ENCODE data around the gene MRPL18. TPM values are rescaled to one million over a fixed set of nuclear protein-coding genes. Genes with fewer than 3 reads are reported as not detected.

Gene MRPL18
- total and polyA plus RNA-seq, 2 of the 4 experiments (the other 2 are of a cell fraction) = 53.4 to 56.8 TPM

GRCh38 chr6:159746759-159747158 lies 43.5 kb upstream of the MRPL18 start:
- dilution Hi-C loops (cut with HindIII; ENCODE audit: low sequenced_read_pairs, unreplicated experiment) (no loop called here), intact Hi-C loops (cut with micrococcal nuclease) (no loop called here), in situ Hi-C loops (cut with MboI; ENCODE audit: low sequenced_read_pairs) (no loop called here)
- Histone ChIP-seq H3K4me3 (ENCODE audit: insufficient read depth, low read depth, low read length) (no peak overlapping the region), H4K5ac (ENCODE audit: low read depth, low read length) (no peak overlapping the region), H3K4me2 (ENCODE audit: low read depth, low read length) (no peak overlapping the region), H4K91ac (ENCODE audit: insufficient read depth, low read depth, low read length) (no peak overlapping the region), H2AFZ (replicated peaks; ENCODE audit: low read length, poor library complexity) (no peak overlapping the region), H3K14ac (replicated peaks; ENCODE audit: low read depth, low read length) (no peak overlapping the region), H3K4ac (ENCODE audit: low read depth, low read length) (no peak overlapping the region), H2BK5ac (ENCODE audit: low read depth, low read length, poor library complexity, severe bottlenecking) (no peak overlapping the region), H3K79me1 (ENCODE audit: low read depth in 1 of 2, low read length in 2 of 2) (peaks cover 27 to 30% of the 10 kb centered on the region in 2 experiments), H2BK120ac (ENCODE audit: low read depth, low read length) (no peak overlapping the region), H3K27me3 (ENCODE audit: control insufficient read depth, insufficient read depth, low read length) (no peaks in the 10 kb centered on the region), H3K23ac (ENCODE audit: low read depth, low read length) (no peak overlapping the region), H2BK15ac (ENCODE audit: low read depth, low read length) (no peak overlapping the region), H3K9me1 (ENCODE audit: insufficient read depth, low read length) (no peaks in the 10 kb centered on the region), H2BK20ac (ENCODE audit: low read depth, low read length) (no peak overlapping the region), H4K8ac (ENCODE audit: low read depth in 2 of 2, low read length in 2 of 2) (no peak overlapping the region), H3K9me3 (ENCODE audit: control insufficient read depth, insufficient read depth, low read length) (no peaks in the 10 kb centered on the region), H3K18ac (ENCODE audit: low read depth, low read length) (no peak overlapping the region), H3K56ac (ENCODE audit: extremely low read depth, insufficient read depth, low read length) (no peak overlapping the region), H3K9ac (ENCODE audit: low read depth, low read length) (no peak overlapping the region), H3K36me3 (ENCODE audit: control insufficient read depth, insufficient read depth, low read length) (peaks cover 54% of the 10 kb centered on the region), H3K27ac (ENCODE audit: insufficient read depth, low read length) (no peak overlapping the region), H3K4me1 (ENCODE audit: control insufficient read depth, insufficient read depth, low read length) (no peaks in the 10 kb centered on the region), H4K20me1 (ENCODE audit: insufficient read depth, low read length) (peaks cover 3% of the 10 kb centered on the region; the same call in 1 of the 2 replicates), H2AK9ac (replicated peaks; ENCODE audit: low read depth, low read length, poor library complexity) (no peak overlapping the region), H2AK5ac (ENCODE audit: low read depth, low read length) (no peak overlapping the region)
- ATAC-seq (ENCODE audit: low read depth) = no peak
- no peak for TF ChIP-seq MAZ (IDR thresholded peaks at IDR 0.05; ENCODE audit: borderline replicate concordance, low read depth, low read length)
- TF ChIP-seq RCOR1 (IDR thresholded peaks at IDR 0.05; ENCODE audit: insufficient replicate concordance, low read length) = no peak
- TF ChIP-seq RAD21 (IDR thresholded peaks at IDR 0.05; ENCODE audit: low read length) = no peak
- TF ChIP-seq ELK1 (IDR thresholded peaks at IDR 0.05; ENCODE audit: borderline replicate concordance, low read depth, low read length) = no peak
- TF ChIP-seq NFE2L2 (IDR thresholded peaks at IDR 0.05; ENCODE audit: low read depth, low read length) = no peak
- TF ChIP-seq POLR2A (IDR thresholded peaks at IDR 0.05; ENCODE audit: low read depth, low read length) = no peak
- TF ChIP-seq CHD1 (IDR thresholded peaks at IDR 0.05; ENCODE audit: low read depth, low read length) = no peak
- TF ChIP-seq MAFK (IDR thresholded peaks at IDR 0.05; ENCODE audit: low read depth, low read length) = no peak
- no peak for TF ChIP-seq BHLHE40 (IDR thresholded peaks at IDR 0.05; ENCODE audit: low read depth, low read length)
- TF ChIP-seq SMC3 (IDR thresholded peaks at IDR 0.05; ENCODE audit: low read depth, low read length) = no peak
- no peak for TF ChIP-seq CTCF (conservative IDR thresholded peaks at IDR 0.05; ENCODE audit: low read depth, low read length)
- no TSS peak for BruUV-seq (replicated peaks)
- no CpG with 5 or more reads among the region's 1 CpG for WGBS, 2 experiments (ENCODE audit: extremely low coverage in 2 of 2, insufficient read length in 1 of 2)
- DNase-seq = no peak
- ChIA-PET CTCF (no interaction called here), POLR2A (ENCODE audit: unreplicated experiment) (no interaction called here)
